PC-9 (cell line): ENCODE measurements around the gene XPO5.

Experiments used
- EZH2 ChIP-seq: fragments of 200-600 bp; sonication (generic); IDR thresholded peaks from 2 replicates; pipeline ENCODE4 v1.8.0; 2017; ENCODE audit warnings: antibody characterized with exemption, low read depth
- TF ChIP-seq, protein P1 (sequence below): fragments of 200-600 bp; sonication (generic); conservative IDR thresholded peaks from 2 replicates; pipeline ENCODE4 v1.6.1; 2017; ENCODE audit warnings: mixed run types, antibody characterized with exemption, mild to moderate bottlenecking, moderate library complexity

DNA sequence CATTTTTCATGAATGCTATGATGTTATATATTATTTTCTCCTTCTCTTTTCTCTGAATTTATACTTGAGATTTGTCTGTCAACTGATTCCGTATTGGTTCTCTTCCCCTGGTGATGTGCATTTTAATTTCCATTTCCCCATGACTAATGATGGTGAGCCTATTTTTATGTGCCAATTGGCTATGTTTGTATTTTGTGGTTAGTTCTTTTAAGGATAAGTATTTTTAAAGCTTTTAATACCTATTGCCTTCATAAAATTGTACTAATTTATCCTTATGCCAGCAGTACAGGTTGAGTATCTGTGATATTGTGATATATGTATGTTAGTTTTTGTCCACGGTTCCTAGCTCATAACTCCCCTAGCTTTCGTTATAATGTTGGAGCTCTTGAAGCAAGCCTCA is 2.9 kb upstream of the XPO5 start:
- TF ChIP-seq, protein P1, sequence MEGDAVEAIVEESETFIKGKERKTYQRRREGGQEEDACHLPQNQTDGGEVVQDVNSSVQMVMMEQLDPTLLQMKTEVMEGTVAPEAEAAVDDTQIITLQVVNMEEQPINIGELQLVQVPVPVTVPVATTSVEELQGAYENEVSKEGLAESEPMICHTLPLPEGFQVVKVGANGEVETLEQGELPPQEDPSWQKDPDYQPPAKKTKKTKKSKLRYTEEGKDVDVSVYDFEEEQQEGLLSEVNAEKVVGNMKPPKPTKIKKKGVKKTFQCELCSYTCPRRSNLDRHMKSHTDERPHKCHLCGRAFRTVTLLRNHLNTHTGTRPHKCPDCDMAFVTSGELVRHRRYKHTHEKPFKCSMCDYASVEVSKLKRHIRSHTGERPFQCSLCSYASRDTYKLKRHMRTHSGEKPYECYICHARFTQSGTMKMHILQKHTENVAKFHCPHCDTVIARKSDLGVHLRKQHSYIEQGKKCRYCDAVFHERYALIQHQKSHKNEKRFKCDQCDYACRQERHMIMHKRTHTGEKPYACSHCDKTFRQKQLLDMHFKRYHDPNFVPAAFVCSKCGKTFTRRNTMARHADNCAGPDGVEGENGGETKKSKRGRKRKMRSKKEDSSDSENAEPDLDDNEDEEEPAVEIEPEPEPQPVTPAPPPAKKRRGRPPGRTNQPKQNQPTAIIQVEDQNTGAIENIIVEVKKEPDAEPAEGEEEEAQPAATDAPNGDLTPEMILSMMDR = no peak
- no peak for TF ChIP-seq EZH2
